K562 (cell line): ENCODE measurements around the gene C1R. TPM values are rescaled to one million over a fixed set of nuclear protein-coding genes. Genes with fewer than 3 reads are reported as not detected.

Source experiments
- ATAC-seq: fragments of 200-7000 bp; cut with Tn5 transposase; 3 replicates; pipeline ENCODE4 v1.9.1; 2020; ENCODE audit warnings: moderate library complexity
- BruUV-seq: library from RNA; stranded (reverse); fragments of 400-500 nt; replicated peaks from 2 replicates; lab custom pipeline; 2021; lab: Mats Ljungman, UMichigan
- CTCF ChIA-PET: fragments of 300-600 bp; formaldehyde crosslinking; extraction: SDS; loops from one replicate; lab custom pipeline; 2021; ENCODE audit warnings: low intra/inter-chr PET ratio; lab: Yijun Ruan, JAX
- POLR2A ChIA-PET: fragments of 300-600, 350-650 bp; sonication (Branson Sonifier 250); formaldehyde crosslinking; extraction: SDS; loops from one replicate; lab custom pipeline; 2021; ENCODE audit warnings: antibody characterized with exemption, inconsistent platforms; lab: Yijun Ruan, JAX
- DNase-seq, 4 experiments: peaks; one replicate each; pipeline versions ENCODE4 v3.0.0 to v3.0.0-alpha.2; 2011 to 2018; ENCODE audit warnings: low spot score in 3 of 4, mixed read lengths in 3 of 4; ENCODE audit errors: extremely low read depth in 1 of 4
- FAIRE-seq: peaks from 2 replicates; lab custom pipeline; 2011; peaks lifted over from hg19 to GRCh38; lab: Jason Lieb, UNC
- H2AFZ ChIP-seq: 2 replicates; pipeline ENCODE4 v1.6.0; 2011; ENCODE audit warnings: low read depth, low read length, control low read depth, inconsistent platforms
- H3K27ac ChIP-seq: fragments of 200-600 bp; 3 replicates; pipeline ENCODE4 v1.8.0; 2011; ENCODE audit warnings: low read depth, mild to moderate bottlenecking, control low read depth, inconsistent platforms, low read length, moderate library complexity, mixed read lengths; ENCODE audit errors: extremely low read depth
- H3K27me3 ChIP-seq, 2 experiments: fragments of 300-600 bp in 1 of 2; 2 replicates in 1 of 2; 3 replicates in 1 of 2; pipeline versions ENCODE4 v1.6.0 to v1.8.0; 2011; ENCODE audit warnings: inconsistent platforms in 2 of 2, low read length in 2 of 2, mild to moderate bottlenecking in 1 of 2, mixed read lengths in 1 of 2, moderate library complexity in 1 of 2; ENCODE audit not compliant: control insufficient read depth in 2 of 2, insufficient read depth in 2 of 2
- H3K36me3 ChIP-seq: fragments of 300-600 bp; 3 replicates; pipeline ENCODE4 v1.8.0; 2011; ENCODE audit warnings: mild to moderate bottlenecking, low read length, inconsistent platforms; ENCODE audit not compliant: control insufficient read depth, insufficient read depth
- H3K4me1 ChIP-seq, 2 experiments: fragments of 200-600 bp in 1 of 2; replicated peaks in 1 of 2; 2 replicates in 1 of 2; 3 replicates in 1 of 2; pipeline versions ENCODE4 v1.5.1 to v1.8.0; 2011; ENCODE audit warnings: inconsistent platforms in 2 of 2, low read length in 2 of 2, mild to moderate bottlenecking in 1 of 2, mixed read lengths in 1 of 2, moderate library complexity in 1 of 2; ENCODE audit not compliant: control insufficient read depth in 2 of 2, insufficient read depth in 2 of 2
- H3K4me2 ChIP-seq: 2 replicates; pipeline ENCODE4 v1.6.1; 2011; ENCODE audit warnings: low read length, control low read depth, inconsistent platforms, mixed read lengths; ENCODE audit not compliant: insufficient read depth
- H3K4me3 ChIP-seq: fragments of 200-600 bp; sonication (generic), shearing (Covaris generic); 2 replicates; pipeline ENCODE4 v1.5.1; 2016; ENCODE audit warnings: control low read depth, inconsistent platforms
- H3K79me2 ChIP-seq: fragments of 200-600 bp; 3 replicates; pipeline ENCODE4 v1.8.0; 2011; ENCODE audit warnings: low read length, inconsistent platforms; ENCODE audit not compliant: control insufficient read depth, insufficient read depth
- H3K9ac ChIP-seq, 2 experiments: 2 replicates each; pipeline versions ENCODE4 v1.6.0 to v1.6.1; 2011; ENCODE audit warnings: low read depth in 2 of 2, low read length in 2 of 2, control low read depth in 1 of 2, inconsistent platforms in 1 of 2, mild to moderate bottlenecking in 1 of 2, mixed read lengths in 1 of 2; ENCODE audit not compliant: insufficient read depth in 1 of 2
- H3K9me1 ChIP-seq: one replicate; pipeline ENCODE4 v1.6.0; 2011; ENCODE audit warnings: inconsistent platforms, mild to moderate bottlenecking, low read length, moderate library complexity; ENCODE audit not compliant: control insufficient read depth, insufficient read depth
- H3K9me3 ChIP-seq: replicated peaks from 2 replicates; pipeline ENCODE4 v1.5.1; 2011; ENCODE audit warnings: low read depth, low read length, inconsistent platforms; ENCODE audit not compliant: control insufficient read depth, insufficient read depth
- H4K20me1 ChIP-seq: replicated peaks from 2 replicates; pipeline ENCODE4 v1.6.1; 2011; ENCODE audit warnings: low read length, inconsistent platforms, mixed read lengths; ENCODE audit not compliant: control insufficient read depth, insufficient read depth
- AFF4 ChIP-seq: sonication (generic); formaldehyde crosslinking; IDR thresholded peaks from 2 replicates; pipeline ENCODE4 v1.8.0; 2023; ENCODE audit warnings: mild to moderate bottlenecking, missing genetic modification reagents
- ATF7 ChIP-seq: fragments of 450-650 bp; IDR thresholded peaks from 2 replicates; pipeline ENCODE4 v1.7.1; 2014; ENCODE audit warnings: mild to moderate bottlenecking, moderate library complexity
- CXXC5 ChIP-seq: fragments of 250-450 bp; sonication (Bioruptor Pico); IDR thresholded peaks from 2 replicates; pipeline ENCODE4 v1.8.0; 2022; ENCODE audit warnings: inconsistent platforms, mild to moderate bottlenecking, moderate library complexity
- DLX4 ChIP-seq: fragments of 250-450 bp; sonication (Bioruptor Pico); IDR thresholded peaks from 2 replicates; pipeline ENCODE4 v1.6.1; 2021; ENCODE audit warnings: mild to moderate bottlenecking
- FOS ChIP-seq: IDR thresholded peaks from 3 replicates; pipeline ENCODE4 v1.6.1; 2011; ENCODE audit not compliant: insufficient read length; ENCODE audit errors: extremely low read depth
- JUN ChIP-seq, 2 experiments: sonication (generic) in 1 of 2; formaldehyde crosslinking in 1 of 2; IDR thresholded peaks; 2 replicates each; pipeline versions ENCODE4 v1.6.1 to v1.8.0; 2012 to 2022; ENCODE audit warnings: borderline replicate concordance in 2 of 2, mild to moderate bottlenecking in 2 of 2, improper control_type of control experiment in 1 of 2, low read depth in 1 of 2, low read length in 1 of 2, missing genetic modification reagents in 1 of 2
- NEUROD1 ChIP-seq: fragments of 150-350 bp; IDR thresholded peaks from 2 replicates; pipeline ENCODE4 v1.6.1; 2014; ENCODE audit warnings: borderline replicate concordance, low read length, low read depth; ENCODE audit not compliant: partially characterized antibody
- NR1H2 ChIP-seq: sonication (generic); formaldehyde crosslinking; IDR thresholded peaks from 2 replicates; pipeline ENCODE4 v1.4.0; 2020; ENCODE audit warnings: mild to moderate bottlenecking, missing genetic modification reagents
- POLR2A ChIP-seq: fragments of 450-650 bp; conservative IDR thresholded peaks from 2 replicates; pipeline ENCODE4 v1.6.1; 2016
- TBP ChIP-seq: optimal IDR thresholded peaks from 2 replicates; pipeline ENCODE3; 2011; ENCODE audit warnings: low read depth, low read length, improper control_type of control experiment
- ZBTB12 ChIP-seq: fragments of 250-450 bp; sonication (Bioruptor Pico); IDR thresholded peaks from 2 replicates; pipeline ENCODE4 v1.4.0; 2020
- ZFX ChIP-seq: sonication (generic); formaldehyde crosslinking; IDR thresholded peaks from 2 replicates; pipeline ENCODE4 v1.8.0; 2022; ENCODE audit warnings: mild to moderate bottlenecking, missing genetic modification reagents, moderate library complexity
- ZNF764 ChIP-seq: fragments of 250-450 bp; sonication (Bioruptor Pico); IDR thresholded peaks from 2 replicates; pipeline ENCODE4 v1.4.0; 2020; ENCODE audit warnings: low read depth, mild to moderate bottlenecking, moderate library complexity
- WGBS: fragments of 100-300 bp; shearing (Covaris generic); methylation state at CpG from one replicate; pipeline ENCODE4 v1.1.6; 2016; ENCODE audit warnings: low coverage, mixed read lengths; ENCODE audit not compliant: insufficient coverage; ENCODE audit errors: missing lambda C conversion rate; 5-methylcytosine and 5-hydroxymethylcytosine counted together
- in situ Hi-C: fragments of 300-500 bp; cut with MboI; formaldehyde crosslinking; loops from 4 replicates; pipeline ENCODE4 v1.15.0; 2018; ENCODE audit warnings: inconsistent platforms, mixed read lengths
- intact Hi-C: fragments of 100-400 bp; cut with micrococcal nuclease; formaldehyde crosslinking; loops from 2 replicates; pipeline ENCODE4 v1.14.2; 2022
- polyA plus RNA-seq, 8 experiments: library from polyadenylated mRNA; depleted of rRNA in 4 of 8; stranded (reverse) in 5 of 8; unstranded in 3 of 8; fragments of >200 nt; fragmentation: Nextera tagmentation in 2 of 8; fragmentation: Illumina TruSeq in 1 of 8; extraction: Ambion mirVana in 2 of 8; extraction: Trizol in 1 of 8; gene quantifications; 2 replicates each; pipeline versions ENCODE4 v1.2.1 to v1.2.3, GENCODE V29; 2011 to 2014; ENCODE audit warnings: inconsistent platforms in 1 of 8, missing spikeins in 1 of 8
- total RNA-seq, 7 experiments: library from RNA; depleted of rRNA in 6 of 7; stranded (reverse); fragments of >200 nt in 6 of 7; fragmentation: Illumina TruSeq in 2 of 7; extraction: Trizol in 2 of 7; gene quantifications; 2 replicates each; pipeline versions ENCODE4 v1.2.1 to v1.2.3, GENCODE V29; 2011 to 2021; ENCODE audit warnings: low replicate concordance in 1 of 7

Gene C1R
- total and polyA plus RNA-seq, 9 of the 15 experiments (the other 6 are each of a cell fraction or from before 2014, with no cell fraction given) = 0.07 to 1.0 (median 0.33) TPM; not detected in 1

GRCh38 chr12:7129872-7130691 lies 37.8 kb upstream of the C1R start, which contains the start of gene CLSTN3:
Gene CLSTN3, plus strand, starts transcription at chr12:7130371. Its CDS starts 278 bp downstream, at chr12:7130649.
- DNase-seq = peak; percentile 90 to 100 (median 100)
- TSS peak; percentile 41 for BruUV-seq
- TF ChIP-seq NR1H2 (CRISPR knock-in tag) (no peak), POLR2A (peak; percentile 28; the same call in 1 of the 2 replicates), AFF4 (CRISPR knock-in tag) (no peak), CXXC5 (CRISPR knock-in tag) (peak; percentile 49), NEUROD1 (peak; percentile 16), DLX4 (CRISPR knock-in tag) (no peak), ZNF764 (no peak), ATF7 (peak; percentile 93), TBP (no peak), ZFX (CRISPR knock-in tag) (0 out of 2 replicates have a peak, but pooled peaks have one; percentile 34), ZBTB12 (CRISPR knock-in tag) (peak; percentile 64; the same call in 1 of the 2 replicates), FOS (peak; percentile 73), JUN (IDR thresholded peaks at IDR 0.05; ENCODE audit: borderline replicate concordance, low read depth, low read length) (peak; percentile 34; the same call in 1 of the 2 replicates), JUN (CRISPR knock-in tag; IDR thresholded peaks at IDR 0.05; ENCODE audit: borderline replicate concordance) (no peak)

More at GRCh38 chr12:7129872-7130691, 37.8 kb upstream of the C1R start, which contains the start of gene CLSTN3:
- ATAC-seq (peak; percentile 85), FAIRE-seq (peak; percentile 77)
- intact Hi-C loops = no loop called here
- ChIA-PET POLR2A (interaction anchor here (1.0 kb wide), 2 partner anchors 9 to 16 kb away, joined by 3 read pairs; no protein-coding TSS in a partner anchor), CTCF (no interaction called here)
- Histone ChIP-seq H3K79me2 (peaks cover 35% of the 10 kb centered on the region), H3K27ac (peak within 1 kb of the TSS; percentile 81), H3K36me3 (peaks cover 16% of the 10 kb centered on the region; the same call in 2 of the 3 replicates), H3K4me2 (peak within 1 kb of the TSS; percentile 88), H3K9ac (peak within 1 kb of the TSS; percentile 68 to 91), H2AFZ (peak within 1 kb of the TSS; percentile 84), H3K9me1 (no peaks in the 10 kb centered on the region), H3K9me3 (no peaks in the 10 kb centered on the region), H3K4me1 (peaks cover 32 to 53% of the 10 kb centered on the region in 2 experiments), H4K20me1 (0 out of 2 replicates have a peak, but pooled peaks cover 2% of the 10 kb centered on the region), H3K4me3 (peak within 1 kb of the TSS; percentile 61), H3K27me3 (no peaks in the 10 kb centered on the region)
- WGBS = 2% methylated on average over 9 of the region's 40 CpGs
- in situ Hi-C loops = no loop called here
